Common myeloid progenitor, CD34-positive (primary cell): ENCODE data around the gene TRNAU1AP.
"Not testable (repeated sequence)": the region's sequence is repeated elsewhere in the genome, so short reads cannot be mapped to it uniquely, and the experiment has no call there.

Experiments used
- CTCF ChIA-PET: fragments of 350-600 bp; sonication (Branson Sonifier 250); formaldehyde crosslinking; loops from one replicate; lab custom pipeline; 2021; ENCODE audit warnings: antibody characterized with exemption; lab: Charles Lee
- POLR2A ChIA-PET: fragments of 350-600 bp; sonication (Branson Sonifier 250); formaldehyde crosslinking; loops from one replicate; lab custom pipeline; 2021; ENCODE audit warnings: antibody characterized with exemption; lab: Charles Lee
- DNase-seq, 3 donors: peaks; one replicate each; pipeline versions ENCODE4 v3.0.0 to v3.0.0-alpha.2; 2013
- H3K27ac ChIP-seq, 2 experiments: 1 replicate in 1 of 2; 2 replicates in 1 of 2; pipeline ENCODE4 v1.7.0; 2013; ENCODE audit warnings: inconsistent platforms in 2 of 2, low read length in 2 of 2, mild to moderate bottlenecking in 2 of 2, low read depth in 1 of 2, moderate library complexity in 1 of 2; ENCODE audit not compliant: severe bottlenecking in 2 of 2, insufficient read depth in 1 of 2, poor library complexity in 1 of 2
- H3K27me3 ChIP-seq, 5 experiments: replicated peaks in 2 of 5; 1 replicate in 3 of 5; 2 replicates in 2 of 5; pipeline versions ENCODE4 v1.6.1 to v1.7.0; 2013; ENCODE audit warnings: low read length in 4 of 5, mild to moderate bottlenecking in 2 of 5, moderate library complexity in 2 of 5, inconsistent platforms in 1 of 5; ENCODE audit not compliant: insufficient read depth in 5 of 5, control insufficient read depth in 4 of 5
- H3K36me3 ChIP-seq, 4 experiments: 1 replicate in 2 of 4; 2 replicates in 2 of 4; pipeline versions ENCODE4 v1.6.1 to v1.7.0; 2013; ENCODE audit warnings: low read length in 3 of 4, control low read depth in 1 of 4, mild to moderate bottlenecking in 1 of 4; ENCODE audit not compliant: control insufficient read depth in 4 of 4, insufficient read depth in 4 of 4
- H3K4me1 ChIP-seq, 4 experiments: 1 replicate in 3 of 4; 2 replicates in 1 of 4; pipeline versions ENCODE4 v1.6.1 to v1.7.1; 2013; ENCODE audit warnings: low read length in 3 of 4, mild to moderate bottlenecking in 3 of 4, control low read depth in 1 of 4, inconsistent platforms in 1 of 4, moderate library complexity in 1 of 4; ENCODE audit not compliant: control insufficient read depth in 4 of 4, insufficient read depth in 4 of 4; ENCODE audit errors: control extremely low read depth in 1 of 4
- H3K4me3 ChIP-seq, 7 experiments: 1 replicate in 4 of 7; 2 replicates in 3 of 7; pipeline versions ENCODE4 v1.5.1 to v1.7.0; 2013; ENCODE audit warnings: mild to moderate bottlenecking in 7 of 7, low read length in 6 of 7, moderate library complexity in 6 of 7, inconsistent platforms in 2 of 7, low read depth in 2 of 7, control low read depth in 1 of 7; ENCODE audit not compliant: insufficient read depth in 4 of 7, control insufficient read depth in 1 of 7; ENCODE audit errors: extremely low read depth in 1 of 7
- H3K9me3 ChIP-seq, 5 experiments: 1 replicate in 4 of 5; 2 replicates in 1 of 5; pipeline versions ENCODE4 v1.6.1 to v1.7.1; 2013; ENCODE audit warnings: low read length in 4 of 5, mild to moderate bottlenecking in 2 of 5, inconsistent platforms in 1 of 5, low read depth in 1 of 5, moderate library complexity in 1 of 5; ENCODE audit not compliant: control insufficient read depth in 4 of 5, insufficient read depth in 2 of 5; ENCODE audit errors: control extremely low read depth in 1 of 5
- WGBS: methylation state at CpG from one replicate; pipeline ENCODE4 v1.1.5; 2013; ENCODE audit not compliant: insufficient coverage; 5-methylcytosine and 5-hydroxymethylcytosine counted together

The TRNAU1AP gene

DNA sequence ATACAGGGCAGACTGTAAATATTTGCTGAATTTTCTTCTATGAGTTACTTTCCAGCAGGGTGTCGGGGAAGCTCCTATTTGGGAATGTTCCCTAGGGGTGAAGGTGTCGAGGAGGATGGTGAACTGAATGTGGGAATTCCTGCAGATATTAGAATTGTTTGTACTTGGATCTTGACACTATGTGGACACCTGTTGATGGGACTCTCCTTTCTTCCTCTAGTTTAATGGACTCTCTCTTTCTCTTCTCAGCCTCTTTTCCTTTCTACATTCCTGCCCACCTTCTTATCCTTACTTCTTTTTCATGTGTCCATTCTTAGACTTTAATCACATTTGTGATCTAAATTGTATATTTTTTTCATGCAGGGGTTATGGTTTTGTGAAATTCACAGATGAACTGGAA lies 14.0 kb downstream of the TRNAU1AP start:
- no CpG with 5 or more reads among the region's 2 CpGs for WGBS
- POLR2A ChIA-PET = no interaction called here
- Histone ChIP-seq H3K27me3 (no peaks in the 10 kb centered on the region), H3K9me3 (no peaks in the 10 kb centered on the region), H3K4me3 (no peak overlapping the region), H3K27ac (no peak overlapping the region), H3K36me3 (peaks cover 14 to 65% (median 42%) of the 10 kb centered on the region in 4 experiments), H3K4me1 (no peaks in the 10 kb centered on the region)
- CTCF ChIA-PET = interaction anchor here (0.6 kb wide), 1 partner anchor 1083 kb away, joined by 3 read pairs; no protein-coding TSS in a partner anchor
- no peak for DNase-seq

DNA sequence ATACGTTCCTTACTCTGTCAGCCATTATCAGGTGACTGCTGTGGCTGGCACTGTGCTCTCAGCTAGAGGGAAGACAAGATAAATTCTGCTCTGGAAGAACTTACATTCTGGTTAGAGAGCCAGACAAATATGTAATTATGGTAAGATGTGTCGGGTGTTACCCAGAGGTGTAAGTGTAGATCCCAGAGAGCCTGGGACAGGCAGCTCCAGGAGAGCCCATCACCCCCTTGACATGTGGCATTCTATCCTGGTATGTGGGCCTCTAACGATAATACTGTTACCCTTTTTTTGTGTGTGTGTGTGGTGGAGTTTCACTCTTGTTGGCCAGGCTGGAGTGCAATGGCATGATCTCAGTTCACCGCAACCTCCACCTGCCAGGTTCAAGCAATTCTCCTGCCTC lies 19.0 kb downstream of the TRNAU1AP start:
- ChIA-PET POLR2A (interaction anchor here (1.2 kb wide), 1 partner anchor 10 kb away, joined by 3 read pairs; no protein-coding TSS in a partner anchor), CTCF (interaction anchor here (3.4 kb wide), 1 partner anchor 8 kb away, joined by 20 read pairs; no protein-coding TSS in a partner anchor)
- H3K36me3 ChIP-seq = peaks cover 14 to 55% (median 31%) of the 10 kb centered on the region in 4 experiments
- no peak overlapping the region for H3K4me3 ChIP-seq
- no peak for DNase-seq
- H3K27me3 ChIP-seq = no peaks in the 10 kb centered on the region
- no peaks in the 10 kb centered on the region for H3K9me3 ChIP-seq
- no peak overlapping the region for H3K27ac ChIP-seq
- 100% methylated on average over 2 of the region's 4 CpGs for WGBS
- H3K4me1 ChIP-seq = no peaks in the 10 kb centered on the region

DNA sequence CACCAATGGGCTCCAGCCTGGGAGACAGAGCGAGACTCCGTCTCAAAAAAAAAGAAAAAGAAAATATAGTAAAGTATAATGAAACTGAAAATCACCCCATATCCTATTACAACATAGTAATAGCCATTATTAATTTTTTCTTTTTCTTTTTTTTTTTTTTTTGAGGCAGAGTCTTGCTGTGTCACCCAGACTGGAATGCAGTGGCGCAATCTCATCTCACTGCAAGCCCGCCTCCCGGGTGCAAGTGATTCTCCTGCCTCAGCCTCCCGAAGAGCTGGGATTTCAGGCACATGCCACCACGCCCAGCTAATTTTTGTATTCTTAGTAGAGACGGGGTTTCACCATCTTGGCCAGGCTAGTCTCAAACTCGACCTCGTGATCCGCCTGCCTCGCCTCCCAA lies 20.0 kb downstream of the TRNAU1AP start:
- POLR2A ChIA-PET, H3K4me1 ChIP-seq, H3K4me3 ChIP-seq, DNase-seq, CTCF ChIA-PET, H3K9me3 ChIP-seq, H3K27ac ChIP-seq, H3K27me3 ChIP-seq: not testable (repeated sequence)
- H3K36me3 ChIP-seq = peaks cover 14 to 56% (median 31%) of the 10 kb centered on the region in 4 experiments
- WGBS = 97% methylated on average over 7 of the region's 12 CpGs

DNA sequence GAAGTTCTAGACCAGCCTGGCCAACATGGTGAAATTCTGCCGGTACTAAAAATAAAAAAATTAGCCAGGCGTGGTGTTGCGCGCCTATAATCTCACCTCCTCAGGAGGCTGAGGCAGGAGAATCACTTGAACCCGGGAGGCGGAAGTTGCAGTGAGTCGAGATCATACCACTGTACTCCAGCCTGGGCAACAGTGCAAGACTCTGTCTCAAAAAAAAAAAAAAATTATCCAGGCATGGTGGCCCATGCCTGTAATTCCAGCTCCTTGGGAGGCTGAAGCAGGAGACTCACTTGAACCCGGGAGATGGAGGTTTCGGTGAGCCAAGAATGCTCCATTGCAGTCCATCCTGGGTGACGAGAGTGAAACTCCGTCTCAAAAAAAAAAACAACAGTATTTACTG lies 20.7 kb downstream of the TRNAU1AP start:
- H3K36me3 ChIP-seq = peaks cover 12 to 56% (median 33%) of the 10 kb centered on the region in 4 experiments
- H3K4me1 ChIP-seq = no peaks in the 10 kb centered on the region
- 98% methylated on average over 10 of the region's 11 CpGs for whole genome bisulfite sequencing
- POLR2A ChIA-PET = no interaction called here
- no peak overlapping the region for H3K4me3 ChIP-seq
- no peaks in the 10 kb centered on the region for H3K27me3 ChIP-seq
- H3K9me3 ChIP-seq = no peaks in the 10 kb centered on the region
- DNase-seq = no peak
- CTCF ChIA-PET = interaction anchor here (0.6 kb wide), 1 partner anchor 10 kb away, joined by 4 read pairs; no protein-coding TSS in a partner anchor
- H3K27ac ChIP-seq = no peak overlapping the region

DNA sequence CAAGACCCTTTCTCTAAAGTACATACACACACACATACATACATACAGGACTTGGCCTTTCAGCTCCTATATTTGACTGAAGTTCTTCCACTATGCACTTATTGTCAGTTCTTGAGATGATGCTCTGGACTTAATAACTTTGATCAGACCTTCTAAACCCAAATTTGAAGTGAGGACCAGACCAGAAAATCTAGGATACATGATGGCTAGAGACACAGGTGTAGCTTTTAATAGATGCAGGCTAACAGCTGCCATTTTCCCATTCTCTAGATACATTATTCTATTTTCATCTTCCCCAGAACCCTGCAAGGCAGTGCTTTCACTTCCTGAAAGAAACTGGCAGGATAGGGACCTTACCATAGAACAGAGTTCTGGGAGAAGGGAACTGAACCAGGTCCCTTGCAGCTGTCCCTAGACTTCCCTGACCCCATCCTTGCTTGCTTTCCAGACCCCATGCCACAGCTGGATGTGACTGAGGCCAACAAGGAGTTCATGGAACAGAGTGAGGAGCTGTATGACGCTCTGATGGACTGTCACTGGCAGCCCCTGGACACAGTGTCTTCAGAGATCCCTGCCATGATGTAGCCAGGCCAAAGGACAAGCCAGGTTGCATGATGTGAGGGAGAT lies 24.3 kb downstream of the TRNAU1AP start:
- no peak overlapping the region for H3K4me3 ChIP-seq
- no peak for DNase-seq
- 80% methylated on average over 1 of the region's 1 CpG for WGBS
- no peak overlapping the region for H3K27ac ChIP-seq
- POLR2A ChIA-PET = no interaction called here
- peaks cover 11 to 49% (median 35%) of the 10 kb centered on the region in 4 experiments for H3K36me3 ChIP-seq
- H3K9me3 ChIP-seq = no peaks in the 10 kb centered on the region
- no peaks in the 10 kb centered on the region for H3K27me3 ChIP-seq
- H3K4me1 ChIP-seq = peaks cover 12 to 22% (median 20%) of the 10 kb centered on the region in 4 experiments
- CTCF ChIA-PET = interaction anchor here (1.1 to 3.0 kb wide), 2 partner anchors 13 to 25 kb away, joined by 4 to 10 read pairs; no protein-coding TSS in a partner anchor

DNA sequence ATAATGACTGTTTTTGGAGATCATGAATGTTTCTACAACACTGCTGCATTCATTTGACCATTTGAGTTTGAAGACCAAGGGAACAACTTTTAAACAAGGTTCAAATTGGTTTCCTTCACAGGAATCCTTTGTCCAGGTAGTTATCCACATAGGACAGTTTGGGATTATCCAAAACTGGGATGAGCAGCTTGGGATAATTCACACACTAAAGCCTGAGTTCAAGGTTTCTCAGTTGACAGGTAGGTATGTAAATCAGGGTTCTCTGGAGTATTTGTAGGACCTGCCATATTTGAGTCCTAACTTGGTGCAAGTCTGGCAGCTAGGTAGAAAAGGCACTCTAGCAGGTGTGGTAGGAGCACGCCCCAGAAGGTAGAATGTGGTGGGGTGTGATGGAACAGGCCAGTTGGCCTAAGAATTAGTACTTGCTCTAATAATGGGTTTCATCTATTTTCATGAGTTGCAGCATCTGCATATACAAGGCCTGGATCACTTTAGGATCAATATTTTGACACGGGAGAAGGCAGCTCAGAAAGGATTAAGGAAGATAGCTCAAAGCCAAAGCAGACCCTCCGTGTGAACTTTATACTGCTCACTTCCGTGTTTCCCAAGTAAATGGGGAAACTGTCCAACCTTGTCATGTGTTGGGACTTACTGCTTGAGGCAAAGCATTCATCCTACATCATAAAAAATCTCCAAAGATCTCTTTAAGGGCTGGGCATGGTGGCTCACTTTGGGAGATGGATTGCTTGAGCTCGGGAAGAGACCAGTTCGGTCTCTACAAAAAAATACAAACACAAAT lies 25.1 kb downstream of the TRNAU1AP start:
- H3K36me3 ChIP-seq = peaks cover 10 to 49% (median 34%) of the 10 kb centered on the region in 4 experiments
- no peak for DNase-seq

More for the DNA sequence above, 25.1 kb downstream of the TRNAU1AP start:
- ChIA-PET CTCF (interaction anchor here (3.0 to 4.3 kb wide), 3 partner anchors 8 to 25 kb away, joined by 10 to 27 read pairs (median 20); no protein-coding TSS in a partner anchor), POLR2A (no interaction called here)
- peak overlapping the region in 1 of 2 experiments; percentile 37 for H3K27ac ChIP-seq
- no peak overlapping the region for H3K4me3 ChIP-seq
- WGBS = 98% methylated on average over 4 of the region's 6 CpGs
- no peaks in the 10 kb centered on the region for H3K9me3 ChIP-seq
- peaks cover 12 to 27% (median 26%) of the 10 kb centered on the region in 4 experiments for H3K4me1 ChIP-seq
- no peaks in the 10 kb centered on the region for H3K27me3 ChIP-seq
